Activated T-cell treated with anti-CD3 and anti-CD28 coated beads, Interleukin-2, amount 50 U/mL, for 72 hours (primary cell): ENCODE measurements around the gene APAF1. TPM values are rescaled to one million over a fixed set of nuclear protein-coding genes. Genes with fewer than 3 reads are reported as not detected.
A peak's percentile ranks its signal among the peaks of the same experiment; 100 is the strongest.
"Not testable (repeated sequence)": the region's sequence is repeated elsewhere in the genome, so short reads cannot be mapped to it uniquely, and the experiment has no call there.

Experiments used
- ATAC-seq, 2 donors: fragments of 150-1000 bp; cut with Tn5 transposase; replicated peaks in 1 of 2; 2 replicates each; pipeline ENCODE4 v1.10.0; 2021; ENCODE audit warnings: moderate library complexity in 2 of 2, mild to moderate bottlenecking in 1 of 2
- DNase-seq, 2 donors: peaks; one replicate each; pipeline ENCODE4 v3.0.0; 2021 to 2022; ENCODE audit warnings: mixed read lengths in 1 of 2
- H3K27ac Mint-ChIP-seq: one replicate; pipeline ENCODE4 v1.8.0; 2022; ENCODE audit warnings: mild to moderate bottlenecking, moderate library complexity, mixed read lengths
- H3K27me3 Mint-ChIP-seq: one replicate; pipeline ENCODE4 v1.8.0; 2022; ENCODE audit warnings: low read depth, mixed read lengths
- H3K36me3 Mint-ChIP-seq, 2 donors: one replicate each; pipeline ENCODE4 v1.8.0; 2022; ENCODE audit warnings: mixed read lengths in 2 of 2, mild to moderate bottlenecking in 1 of 2; ENCODE audit not compliant: insufficient read depth in 2 of 2
- H3K4me1 Mint-ChIP-seq: one replicate; pipeline ENCODE4 v1.8.0; 2022; ENCODE audit warnings: low read depth, mixed read lengths
- H3K4me3 Mint-ChIP-seq, 2 donors: one replicate each; pipeline ENCODE4 v1.8.0; 2022; ENCODE audit warnings: mild to moderate bottlenecking in 2 of 2, mixed read lengths in 2 of 2, moderate library complexity in 2 of 2
- H3K9me3 Mint-ChIP-seq, 2 donors: one replicate each; pipeline ENCODE4 v1.8.0; 2022; ENCODE audit warnings: mixed read lengths in 2 of 2
- total RNA-seq, 2 donors: library from RNA; stranded (reverse); gene quantifications; one replicate each; pipeline ENCODE4 v1.2.3, GENCODE V29; 2022

APAF1 gene
- 10 to 100 TPM; 18.6 to 22.2 TPM for total RNA-seq

GRCh38 chr12:98644712-98645571 lies at the start of gene APAF1, which contains the start of gene IKBIP:
APAF1 (plus strand) TSS chr12:98645290; CDS start chr12:98648360, 3,070 bp downstream.
IKBIP (minus strand) TSS chr12:98644788; CDS start chr12:98644701, 87 bp downstream.
- peaks cover 31% of the 10 kb centered on the region for H3K4me1 Mint-ChIP-seq
- ATAC-seq = peak; percentile 90 to 94

DNA sequence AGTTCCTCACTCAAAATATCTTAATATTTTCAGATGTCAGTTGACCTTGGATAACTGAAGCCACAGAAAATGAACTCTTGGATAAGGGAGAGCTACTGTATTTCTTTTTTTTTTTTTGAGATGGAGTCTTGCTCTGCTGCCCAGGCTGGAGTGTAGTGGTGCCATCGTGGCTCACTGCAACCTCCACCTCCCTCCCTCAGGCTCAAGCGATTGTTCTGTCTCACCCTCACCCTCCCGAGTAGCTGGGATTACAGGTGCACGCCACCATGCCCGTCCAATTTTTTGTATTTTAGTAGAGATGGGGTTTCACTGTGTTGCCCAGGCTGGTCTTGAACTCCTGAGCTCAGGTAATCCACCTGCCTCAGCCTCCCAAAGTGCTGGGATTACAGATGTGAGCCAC lies 47.8 kb upstream of the APAF1 start:
- peaks cover 20 to 47% of the 10 kb centered on the region in 2 donors for H3K36me3 Mint-ChIP-seq
- H3K4me3 Mint-ChIP-seq, H3K9me3 Mint-ChIP-seq, DNase-seq, ATAC-seq, H3K27me3 Mint-ChIP-seq: not testable (repeated sequence)
- peak overlapping the region; percentile 60 for H3K27ac Mint-ChIP-seq
- peaks cover 35% of the 10 kb centered on the region for H3K4me1 Mint-ChIP-seq

More at GRCh38 chr12:98644712-98645571, at the start of gene APAF1, which contains the start of gene IKBIP:
- H3K27ac Mint-ChIP-seq = peak within 1 kb of the TSS; percentile 93
- DNase-seq = peak; percentile 97 to 98
- no peaks in the 10 kb centered on the region for H3K9me3 Mint-ChIP-seq
- H3K36me3 Mint-ChIP-seq = peaks cover 6 to 7% of the 10 kb centered on the region in 2 donors
- H3K4me3 Mint-ChIP-seq = peak within 1 kb of the TSS; percentile 97 to 100
- no peaks in the 10 kb centered on the region for H3K27me3 Mint-ChIP-seq

- Mint-ChIP-seq H3K27me3 (no peaks in the 10 kb centered on the region), H3K27ac (peak overlapping the region; percentile 19), H3K9me3 (no peaks in the 10 kb centered on the region), H3K4me1 (peaks cover 7% of the 10 kb centered on the region), H3K36me3 (peaks cover 10 to 30% of the 10 kb centered on the region in 2 donors), H3K4me3 (no peak overlapping the region)
- ATAC-seq (no peak), DNase-seq (no peak)
Measured at GRCh38 chr12:98601924-98602323, 43.2 kb upstream of the APAF1 start.

GRCh38 chr12:98606359-98606988 lies 38.6 kb upstream of the APAF1 start:
- Mint-ChIP-seq H3K4me3 (no peak overlapping the region), H3K36me3 (peaks cover 2 to 7% of the 10 kb centered on the region in 2 donors), H3K27ac (no peak overlapping the region), H3K9me3 (no peaks in the 10 kb centered on the region), H3K4me1 (no peaks in the 10 kb centered on the region), H3K27me3 (no peaks in the 10 kb centered on the region)
- DNase-seq (no peak), ATAC-seq (no peak)

DNA sequence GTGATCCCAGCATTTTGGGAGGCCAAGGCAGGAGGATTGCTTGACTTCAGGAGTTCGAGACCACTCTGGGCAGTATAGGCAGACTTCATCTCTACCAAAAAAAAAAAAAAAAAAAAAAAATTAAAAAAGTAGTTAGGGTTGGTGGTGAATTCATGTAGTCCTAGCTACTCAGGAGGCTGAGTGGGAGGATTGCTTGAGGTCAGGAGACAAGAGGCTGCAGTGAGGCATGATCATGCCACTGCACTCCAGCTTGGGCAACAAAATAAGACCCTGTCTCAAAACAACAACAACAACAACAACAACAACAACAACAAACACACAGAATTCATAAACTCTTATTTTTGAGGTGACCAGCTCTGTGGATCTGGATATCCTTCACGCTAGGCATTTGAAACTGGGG lies 34.5 kb upstream of the APAF1 start:
- Mint-ChIP-seq H3K27me3 (no peaks in the 10 kb centered on the region), H3K4me3 (no peak overlapping the region), H3K27ac (no peak overlapping the region), H3K4me1 (peaks cover 6% of the 10 kb centered on the region), H3K9me3 (no peaks in the 10 kb centered on the region), H3K36me3 (no peaks in the 10 kb centered on the region)
- ATAC-seq = no peak
- no peak for DNase-seq

GRCh38 chr12:98612696-98613334 lies 32.3 kb upstream of the APAF1 start:
- Mint-ChIP-seq H3K9me3 (no peaks in the 10 kb centered on the region), H3K4me1 (peaks cover 6% of the 10 kb centered on the region), H3K4me3 (no peak overlapping the region), H3K36me3 (peaks cover 0 to 3% of the 10 kb centered on the region in 2 donors), H3K27ac (peak overlapping the region; percentile 6), H3K27me3 (no peaks in the 10 kb centered on the region)
- no peak for DNase-seq
- peak; percentile 34 to 38 for ATAC-seq

GRCh38 chr12:98618952-98619351 lies 26.1 kb upstream of the APAF1 start:
- Mint-ChIP-seq H3K36me3 (peaks cover 0 to 3% of the 10 kb centered on the region in 2 donors), H3K4me1 (no peaks in the 10 kb centered on the region), H3K27me3 (no peaks in the 10 kb centered on the region), H3K4me3 (no peak overlapping the region), H3K9me3 (no peaks in the 10 kb centered on the region), H3K27ac (no peak overlapping the region)
- no peak for ATAC-seq
- no peak for DNase-seq

DNA sequence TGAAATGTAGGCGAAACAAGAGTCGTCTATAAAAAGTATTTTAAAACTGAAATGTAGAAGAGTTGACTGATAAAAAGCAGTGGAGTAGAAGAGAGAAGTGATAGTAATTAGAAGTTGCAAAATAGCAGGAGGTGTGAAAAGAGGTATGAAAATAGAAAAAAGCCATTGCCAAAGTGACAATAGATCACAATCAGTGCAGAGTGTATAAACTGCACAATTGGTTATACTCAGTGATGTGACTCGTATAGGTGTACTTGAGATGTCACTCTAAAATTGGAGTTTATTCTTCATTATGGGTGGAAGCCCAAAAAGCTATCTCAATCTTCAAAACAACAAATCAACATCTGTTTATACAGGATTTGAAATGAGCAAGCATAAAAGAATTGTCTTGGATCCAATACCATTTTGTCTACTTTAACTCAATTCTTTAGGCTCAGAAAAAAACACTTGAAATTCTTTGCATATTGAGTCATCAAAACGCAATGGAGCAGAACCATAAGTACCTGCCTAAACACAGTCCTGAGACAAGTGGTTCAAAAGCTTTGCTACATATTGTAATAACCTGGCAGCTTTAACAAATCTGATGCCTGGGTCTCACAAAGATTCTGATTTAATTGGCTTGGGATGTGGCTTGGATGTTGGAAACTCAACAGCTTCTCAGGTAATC lies 9.3 kb upstream of the APAF1 start:
- Mint-ChIP-seq H3K27me3 (no peaks in the 10 kb centered on the region), H3K4me3 (no peak overlapping the region), H3K9me3 (no peaks in the 10 kb centered on the region), H3K27ac (no peak overlapping the region), H3K36me3 (peaks cover 0 to 10% of the 10 kb centered on the region in 2 donors), H3K4me1 (peaks cover 20% of the 10 kb centered on the region)
- no peak for DNase-seq
- ATAC-seq = no peak

GRCh38 chr12:98637068-98637467 lies 8.0 kb upstream of the APAF1 start:
- no peaks in the 10 kb centered on the region for H3K27me3 Mint-ChIP-seq
- no peak overlapping the region for H3K27ac Mint-ChIP-seq
- peaks cover 0 to 13% of the 10 kb centered on the region in 2 donors for H3K36me3 Mint-ChIP-seq
- no peak overlapping the region for H3K4me3 Mint-ChIP-seq
- no peak for ATAC-seq
- DNase-seq = no peak
- peaks cover 29% of the 10 kb centered on the region for H3K4me1 Mint-ChIP-seq
- no peaks in the 10 kb centered on the region for H3K9me3 Mint-ChIP-seq

GRCh38 chr12:98638009-98638408 lies 7.1 kb upstream of the APAF1 start:
- H3K9me3 Mint-ChIP-seq = no peaks in the 10 kb centered on the region
- peaks cover 38% of the 10 kb centered on the region for H3K4me1 Mint-ChIP-seq
- H3K4me3 Mint-ChIP-seq = no peak overlapping the region
- no peaks in the 10 kb centered on the region for H3K27me3 Mint-ChIP-seq
- no peak for DNase-seq
- ATAC-seq = no peak
- peaks cover 0 to 9% of the 10 kb centered on the region in 2 donors for H3K36me3 Mint-ChIP-seq
- no peak overlapping the region for H3K27ac Mint-ChIP-seq

DNA sequence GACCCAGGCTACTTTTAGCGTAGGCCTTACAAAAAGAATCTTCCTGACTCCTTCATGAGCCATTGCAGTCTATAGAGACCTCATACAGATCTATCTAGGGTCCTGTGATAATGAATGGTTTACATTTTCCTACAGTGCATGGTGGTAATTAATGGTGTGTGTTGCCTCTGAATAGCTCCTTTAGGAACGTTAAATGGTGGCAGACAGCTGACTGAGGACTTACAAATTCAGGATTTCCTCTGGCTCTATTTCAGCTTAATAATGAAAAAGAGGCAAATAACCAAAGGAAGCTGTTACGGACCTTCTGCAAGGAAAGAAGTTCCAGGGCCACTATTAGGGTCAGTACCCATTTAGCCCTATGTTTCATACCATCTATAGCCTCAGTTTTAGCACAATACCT lies 5.6 kb upstream of the APAF1 start:
- no peak for DNase-seq
- no peak for ATAC-seq

GRCh38 chr12:98642801-98643200 lies 2.3 kb upstream of the APAF1 start:
- Mint-ChIP-seq H3K4me1 (peaks cover 45% of the 10 kb centered on the region), H3K4me3 (peak overlapping the region; percentile 97 to 100)
- not testable (repeated sequence) for H3K27me3 Mint-ChIP-seq, H3K9me3 Mint-ChIP-seq, DNase-seq, ATAC-seq, H3K36me3 Mint-ChIP-seq, H3K27ac Mint-ChIP-seq

More for the DNA sequence above, 5.6 kb upstream of the APAF1 start:
- Mint-ChIP-seq H3K27me3 (no peaks in the 10 kb centered on the region), H3K4me3 (no peak overlapping the region), H3K9me3 (no peaks in the 10 kb centered on the region), H3K36me3 (peaks cover 3 to 5% of the 10 kb centered on the region in 2 donors), H3K4me1 (peaks cover 39% of the 10 kb centered on the region), H3K27ac (no peak overlapping the region)

DNA sequence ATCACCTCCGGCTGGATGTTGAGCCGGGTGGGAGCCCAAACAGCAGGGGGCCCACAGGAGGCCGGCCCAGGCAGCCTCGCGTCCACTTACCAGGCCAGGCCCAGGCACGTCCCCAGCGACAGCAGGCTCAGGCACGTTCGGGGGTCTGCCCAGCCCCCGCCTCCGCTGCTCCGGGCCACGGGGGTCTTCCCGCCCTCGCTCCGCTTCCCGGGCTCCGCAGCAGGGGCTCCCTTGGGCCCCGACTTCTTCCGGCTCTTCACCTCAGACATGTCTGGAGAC lies 718 bp upstream of the APAF1 start:
- peak; percentile 9 to 14 for ATAC-seq

More for the DNA sequence above, 718 bp upstream of the APAF1 start:
- peak overlapping the region; percentile 91 for H3K27ac Mint-ChIP-seq
- DNase-seq = no peak
- H3K4me1 Mint-ChIP-seq = peaks cover 31% of the 10 kb centered on the region
- H3K9me3 Mint-ChIP-seq = no peaks in the 10 kb centered on the region
- H3K36me3 Mint-ChIP-seq = peaks cover 6 to 7% of the 10 kb centered on the region in 2 donors
- no peaks in the 10 kb centered on the region for H3K27me3 Mint-ChIP-seq
- H3K4me3 Mint-ChIP-seq = peak overlapping the region; percentile 97 to 100
